ENCODE results near the gene LRRC39.

GRCh38 chr1:100142343-100142742 lies 35.7 kb downstream of the LRRC39 start:
- TF ChIP-seq CTCF (IDR thresholded peaks at IDR 0.05) (no peak), POLR2A (IDR thresholded peaks at IDR 0.05) (no peak)
